Activated CD8-positive, alpha-beta memory T cell treated with anti-CD3 and anti-CD28 coated beads, Interleukin-2, amount 50 U/mL, for 48 hours (primary cell): Measurements from ENCODE around the gene AVPI1.
"Not testable (repeated sequence)": the region's sequence is repeated elsewhere in the genome, so short reads cannot be mapped to it uniquely, and the experiment has no call there.

Experiments used
- DNase-seq: peaks from one replicate; pipeline ENCODE4 v3.0.0-alpha.2; 2020

Gene AVPI1

GRCh38 chr10:97682042-97682441 is 5.0 kb downstream of the AVPI1 start:
- no peak for DNase-seq

- DNase-seq, result no peak
These were observed 7.4 kb downstream of the AVPI1 start for GRCh38 chr10:97679594-97679993.

DNA sequence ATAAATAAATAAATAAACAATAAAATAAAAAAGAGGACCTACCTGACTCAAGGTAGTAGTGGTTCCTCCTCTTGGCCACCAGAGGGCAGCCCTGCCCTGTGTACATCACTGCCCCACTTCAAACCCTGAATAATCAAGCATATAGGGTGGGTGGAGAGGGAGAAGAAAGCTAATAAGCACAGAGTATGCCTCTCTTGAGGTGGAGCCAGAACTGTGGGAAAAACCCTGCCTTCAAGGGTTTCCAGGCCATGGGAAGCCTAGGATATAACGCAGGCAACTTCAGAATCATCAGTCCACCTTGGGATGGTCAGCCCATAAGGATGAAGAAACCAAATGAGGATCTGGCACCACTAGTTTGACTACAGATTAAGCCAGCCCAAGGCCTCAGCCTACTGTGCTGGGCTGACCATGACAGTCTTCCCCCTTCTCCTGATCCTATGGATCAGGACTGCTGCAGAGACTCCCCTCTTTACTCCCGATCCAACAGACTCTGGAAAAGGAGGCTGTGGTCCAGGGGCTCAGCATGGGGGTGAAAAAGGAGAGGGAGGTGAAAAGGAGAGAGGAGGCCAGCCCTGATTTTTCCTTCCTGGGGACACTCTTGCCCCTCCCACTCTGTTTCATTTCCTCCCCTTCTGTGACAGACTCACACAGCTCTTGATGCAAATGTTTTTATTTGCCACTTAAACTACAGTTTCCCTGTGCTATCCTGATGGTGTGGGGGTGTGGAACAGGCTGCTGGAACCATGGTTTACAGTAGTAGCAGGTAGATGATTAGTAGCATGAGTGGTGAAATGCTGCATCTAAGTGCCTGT is 10.1 kb downstream of the AVPI1 start:
- no peak for DNase-seq

DNA sequence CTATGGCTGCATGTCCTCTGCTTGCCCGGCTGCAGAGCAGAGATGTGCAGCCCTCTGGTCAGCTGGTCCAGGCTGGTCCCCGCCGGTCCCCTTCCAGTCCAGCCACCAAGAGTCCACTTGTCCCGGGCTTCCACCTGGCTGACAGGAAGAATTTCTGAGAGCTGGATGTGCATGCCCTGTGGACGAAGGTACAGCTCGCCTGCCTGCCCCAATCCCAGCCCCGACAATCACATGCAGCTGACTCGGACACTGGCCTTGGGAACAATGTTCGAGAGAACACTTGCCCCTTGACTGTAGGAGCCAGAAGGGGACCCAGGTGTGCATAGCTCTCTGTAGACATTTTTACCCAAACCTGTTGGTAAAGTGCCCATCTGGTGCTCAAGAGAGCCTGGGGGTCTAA is 11.8 kb downstream of the AVPI1 start:
- DNase-seq, result no peak

- DNase-seq, result no peak
These were observed 13.1 kb downstream of the AVPI1 start for GRCh38 chr10:97673736-97674525.

DNA sequence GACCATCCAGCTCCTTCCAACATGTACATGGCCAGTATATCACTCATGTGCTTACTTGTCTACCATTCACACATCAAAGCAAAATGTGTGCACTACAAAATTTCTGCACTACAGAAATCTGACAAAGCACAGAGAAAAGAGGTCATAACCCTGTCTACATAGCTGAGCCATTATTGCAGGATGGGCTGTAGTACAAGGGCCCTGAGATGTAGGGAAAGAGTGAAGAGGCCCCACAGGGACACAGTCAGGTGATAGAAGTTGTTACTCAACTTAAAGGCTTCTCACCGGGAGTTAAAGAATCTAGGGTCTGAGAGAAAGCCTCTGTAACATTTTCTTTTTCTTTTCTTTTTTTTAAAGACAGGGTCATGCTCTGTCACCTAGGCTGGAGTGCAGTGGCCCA is 17.5 kb downstream of the AVPI1 start:
- no peak for DNase-seq

DNA sequence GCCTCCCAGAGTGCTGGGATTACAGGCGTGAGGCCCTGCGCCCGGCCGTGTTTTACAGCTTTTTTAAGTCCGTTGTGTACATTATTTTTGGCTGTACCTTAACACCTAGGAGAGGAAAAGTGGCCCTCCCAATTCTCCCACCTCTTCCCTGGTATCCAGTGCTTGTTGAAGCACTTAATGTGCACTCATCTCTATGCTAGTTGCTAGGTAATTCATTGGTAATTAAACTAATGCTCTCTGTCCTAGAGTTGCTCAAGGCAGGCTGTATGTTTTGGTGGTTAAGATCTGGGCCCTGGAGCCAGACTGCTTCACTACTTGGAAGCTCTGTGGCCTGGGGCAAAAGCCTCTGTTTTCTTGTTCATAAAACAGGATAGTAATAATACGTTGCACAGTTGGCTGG is 19.6 kb downstream of the AVPI1 start:
- no peak for DNase-seq

DNA sequence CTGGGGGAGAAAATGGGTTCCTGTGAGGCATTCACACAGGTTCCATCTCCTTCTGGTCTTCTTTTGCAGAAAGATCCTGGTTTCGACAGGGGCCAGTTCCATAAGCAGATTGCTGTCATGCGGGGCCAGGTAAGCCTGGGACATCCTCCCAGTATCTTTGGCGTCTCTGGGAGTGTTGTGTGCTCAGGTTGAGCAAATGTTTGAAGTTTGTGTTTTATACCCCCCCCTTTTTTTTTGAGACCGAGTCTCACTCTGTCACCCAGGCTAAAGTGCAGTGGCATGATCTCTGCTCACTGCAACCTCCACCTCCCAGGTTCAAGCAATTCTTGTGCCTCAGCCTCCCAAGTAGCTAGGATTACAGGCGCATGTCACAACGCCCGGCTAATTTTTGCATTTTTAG is 20.0 kb downstream of the AVPI1 start:
- no peak for DNase-seq

- no peak for DNase-seq
These were observed 22.7 kb downstream of the AVPI1 start for GRCh38 chr10:97664282-97664850.

- no peak for DNase-seq
These were observed 27.5 kb downstream of the AVPI1 start for GRCh38 chr10:97659589-97659988.

DNA sequence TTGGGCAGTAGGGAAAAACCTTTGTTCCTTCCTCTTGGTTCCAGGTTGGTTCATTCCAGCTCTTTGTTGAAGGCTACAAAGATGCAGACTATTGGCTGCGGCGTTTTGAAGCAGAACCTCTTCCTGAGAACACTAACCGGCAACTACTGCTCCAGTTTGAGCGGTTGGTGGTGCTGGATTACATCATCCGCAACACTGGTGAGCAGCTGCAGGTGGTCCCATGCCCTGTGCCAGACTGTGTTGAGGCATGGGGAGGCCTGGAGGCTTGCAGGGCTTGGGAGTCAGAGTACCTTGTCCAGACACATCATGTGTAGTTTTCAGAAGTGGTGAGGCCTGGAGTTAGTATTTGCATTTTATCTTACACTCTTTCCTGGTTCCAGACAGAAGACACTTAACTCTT is 30.3 kb downstream of the AVPI1 start:
- no peak for DNase-seq

- DNase-seq, result no peak
These were observed 35.3 kb downstream of the AVPI1 start for GRCh38 chr10:97651773-97652172.

- DNase-seq, result no peak
These were observed 36.3 kb downstream of the AVPI1 start for GRCh38 chr10:97650726-97651125.

DNA sequence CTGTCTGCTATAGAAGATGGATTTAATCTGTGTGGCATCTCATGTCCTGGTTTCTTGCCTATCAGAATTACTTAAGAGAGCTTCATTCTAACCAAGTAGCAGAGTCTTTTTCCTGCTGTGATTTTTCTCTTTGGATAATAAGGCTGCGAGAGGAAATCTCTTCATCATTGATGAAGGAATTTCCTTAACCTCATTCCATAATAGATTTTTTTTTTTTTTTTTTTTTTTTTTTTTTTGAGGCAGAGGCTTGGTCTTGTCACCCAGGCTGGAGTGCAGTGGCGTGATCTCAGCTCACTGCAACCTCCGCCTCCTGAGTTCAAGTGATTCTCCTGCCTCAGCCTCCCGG is 37.7 kb downstream of the AVPI1 start:
- DNase-seq, result not testable (repeated sequence)

DNA sequence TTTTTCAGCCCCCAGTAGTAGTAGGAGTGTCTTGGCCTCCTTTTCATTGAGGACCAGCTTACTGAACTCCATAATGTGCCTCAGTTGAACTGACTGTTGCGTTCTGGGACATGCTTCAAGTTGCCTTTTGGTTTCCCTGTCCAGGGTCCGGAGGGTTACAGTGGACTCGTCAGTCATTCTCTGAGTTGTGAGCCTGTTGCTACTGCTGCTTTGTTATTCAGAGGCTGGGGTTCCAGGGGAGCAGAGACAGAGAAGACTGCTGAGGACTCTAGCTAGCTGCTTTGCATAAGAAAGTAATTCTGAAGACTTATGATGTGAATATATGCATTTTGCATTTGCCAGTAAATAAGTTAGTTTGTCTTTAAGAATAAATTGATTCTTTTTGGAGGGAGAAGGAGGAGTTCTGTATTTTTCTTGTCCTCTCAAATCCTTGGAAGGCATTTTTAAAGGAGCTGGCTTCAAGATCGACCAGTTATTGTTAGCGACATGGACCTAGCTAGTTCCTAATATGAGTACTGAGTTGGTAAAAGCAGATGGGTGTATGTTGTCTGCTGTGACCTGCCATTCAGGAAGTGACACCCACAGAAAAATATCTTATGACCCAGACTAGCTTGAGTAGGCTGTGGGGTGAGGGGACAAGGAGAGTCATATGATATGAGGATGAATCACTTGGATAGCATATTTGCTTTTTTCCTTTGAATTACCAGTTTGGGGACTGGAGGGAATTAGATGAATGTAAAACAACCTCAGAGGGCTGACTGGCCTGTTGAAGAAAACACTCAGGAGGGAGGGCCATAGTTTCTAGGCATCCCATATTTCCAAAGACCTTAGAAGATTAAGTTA is 38.3 kb downstream of the AVPI1 start:
- DNase-seq, result no peak

DNA sequence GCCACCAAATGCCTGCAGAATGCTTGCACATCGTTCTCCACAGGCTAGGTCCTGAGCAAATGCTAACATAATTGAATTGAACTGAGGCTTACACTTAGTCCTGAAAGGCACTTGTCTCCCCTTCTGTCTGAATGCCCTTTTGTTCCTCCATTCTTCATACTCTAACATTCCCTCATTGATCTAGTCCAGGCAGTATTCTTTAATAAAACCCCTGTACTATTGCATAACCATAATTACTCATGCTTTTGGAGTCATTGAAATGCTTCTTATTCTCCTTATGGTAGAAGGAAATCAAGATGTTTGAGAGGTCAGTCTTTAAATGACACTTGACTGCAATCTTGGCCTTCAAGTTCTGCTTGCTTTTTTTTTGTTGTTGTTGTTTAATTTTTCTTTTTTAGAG is 39.5 kb downstream of the AVPI1 start:
- DNase-seq, result no peak

DNA sequence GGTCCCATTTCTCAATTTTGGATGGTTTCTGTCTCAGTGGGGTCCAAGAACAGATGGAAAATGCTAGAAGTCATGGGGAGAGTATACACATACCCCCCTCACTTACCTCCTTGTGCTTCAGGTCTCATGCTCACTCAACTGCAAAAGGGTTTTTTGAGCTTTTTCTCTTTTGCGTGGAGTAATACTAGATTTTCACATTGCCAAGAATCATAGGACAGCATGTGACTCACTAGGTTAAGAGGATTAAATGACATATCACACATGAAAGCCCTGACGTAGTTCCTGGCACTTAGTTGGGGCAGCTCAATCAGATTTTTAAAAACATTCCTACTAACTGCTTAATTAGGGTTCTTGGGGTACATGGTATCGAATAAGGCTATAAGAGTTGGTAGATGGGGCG is 42.1 kb downstream of the AVPI1 start:
- DNase-seq, result no peak

DNA sequence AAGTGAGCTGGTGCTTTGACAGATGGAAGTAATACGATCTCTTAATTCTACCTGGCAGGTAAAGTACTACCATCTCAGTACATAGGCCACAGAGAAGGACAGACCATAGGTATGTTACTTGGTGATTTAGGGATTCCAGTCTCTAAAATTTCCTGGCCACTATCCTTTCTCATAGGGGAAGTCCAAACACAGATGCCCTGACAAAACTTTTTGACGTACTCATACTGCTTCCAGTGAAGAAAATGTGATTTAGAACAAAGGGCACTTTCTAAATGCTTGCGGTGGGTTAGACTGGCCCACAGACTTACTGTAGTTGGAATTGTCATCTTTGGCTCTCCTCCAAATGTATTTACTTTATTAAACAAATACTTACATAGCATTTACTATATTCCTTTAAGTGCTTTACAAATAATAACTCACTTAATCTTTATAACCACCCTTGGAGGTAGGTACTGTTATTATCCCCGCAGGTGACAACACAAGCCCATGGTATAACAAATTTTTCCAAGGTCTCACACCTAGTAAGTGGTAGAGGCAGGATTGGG is 43.5 kb downstream of the AVPI1 start:
- no peak for DNase-seq

DNA sequence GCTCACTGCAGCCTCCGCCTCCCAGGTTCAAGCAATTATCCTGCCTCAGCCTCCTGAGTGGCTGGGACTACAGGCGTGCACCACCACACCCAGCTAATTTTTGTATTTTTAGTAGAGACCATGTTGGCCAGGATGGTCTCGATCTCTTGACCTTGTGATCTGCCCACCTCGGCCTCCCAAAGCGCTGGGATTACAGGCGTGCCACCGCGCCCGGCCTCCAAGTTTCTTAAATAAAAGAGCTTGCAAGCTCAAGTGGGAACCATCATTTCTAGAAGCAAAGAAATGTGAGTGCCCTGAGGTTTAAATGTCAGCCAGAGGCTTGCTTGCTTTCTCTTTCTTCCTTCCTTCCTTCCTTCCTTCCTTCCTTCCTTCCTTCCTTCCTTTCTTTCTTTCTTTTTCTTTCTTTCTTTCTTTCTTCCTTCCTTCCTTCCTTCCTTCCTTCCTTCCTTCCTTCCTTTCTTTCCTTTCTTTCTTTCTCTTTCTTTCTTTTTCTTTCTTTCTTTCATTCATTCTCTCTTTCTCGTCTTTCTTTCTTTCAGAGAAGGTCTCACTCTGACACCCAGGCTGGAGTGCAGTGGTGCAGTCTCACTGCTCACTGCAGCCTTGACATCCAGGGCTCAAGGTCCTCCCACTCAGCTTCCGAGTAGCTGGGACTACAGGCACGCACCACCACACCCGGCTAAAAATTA is 44.4 kb downstream of the AVPI1 start:
- not testable (repeated sequence) for DNase-seq

GRCh38 chr10:97640868-97641811 is 45.9 kb downstream of the AVPI1 start:
- peak; percentile 65 for DNase-seq
